WTC11 (cell line): ENCODE results near the gene CGNL1. TPM values are rescaled to one million over a fixed set of nuclear protein-coding genes. Genes with fewer than 3 reads are reported as not detected.
A peak's percentile ranks its signal among the peaks of the same experiment; 100 is the strongest.

ENCODE experiments used
- ATAC-seq: fragments of 200-7000 bp; cut with Tn5 transposase; 2 replicates; pipeline ENCODE4 v1.10.0; 2021; ENCODE audit warnings: mild to moderate bottlenecking, moderate library complexity
- CTCF ChIA-PET: fragments of 300-600 bp; sonication (Branson Sonifier 250); formaldehyde crosslinking; loops from one replicate; lab custom pipeline; 2021; ENCODE audit warnings: antibody characterized with exemption; lab: Charles Lee
- POLR2A ChIA-PET: fragments of 350-600 bp; sonication (Branson Sonifier 250); formaldehyde crosslinking; loops from one replicate; lab custom pipeline; 2021; ENCODE audit warnings: antibody characterized with exemption; lab: Charles Lee
- DNase-seq: peaks from one replicate; pipeline ENCODE4 v3.0.0; 2021; ENCODE audit warnings: low spot score
- H3K27ac Mint-ChIP-seq: 2 replicates; pipeline ENCODE4 v1.8.0; 2021; ENCODE audit warnings: mixed read lengths
- H3K27me3 Mint-ChIP-seq: 2 replicates; pipeline ENCODE4 v1.8.0; 2021; ENCODE audit warnings: low read depth, mild to moderate bottlenecking, moderate library complexity, mixed read lengths
- H3K36me3 Mint-ChIP-seq: 2 replicates; pipeline ENCODE4 v1.8.0; 2021; ENCODE audit warnings: mixed read lengths
- H3K4me1 Mint-ChIP-seq: 2 replicates; pipeline ENCODE4 v1.8.0; 2022; ENCODE audit warnings: mixed read lengths
- H3K4me3 Mint-ChIP-seq: 2 replicates; pipeline ENCODE4 v1.8.0; 2021; ENCODE audit warnings: mild to moderate bottlenecking, moderate library complexity, mixed read lengths
- H3K9me3 Mint-ChIP-seq: 2 replicates; pipeline ENCODE4 v1.8.0; 2021; ENCODE audit warnings: mixed read lengths
- ATF6 ChIP-seq: sonication (generic); formaldehyde crosslinking; IDR thresholded peaks from 2 replicates; pipeline ENCODE4 v1.8.1; 2023; ENCODE audit warnings: mild to moderate bottlenecking, missing genetic modification reagents
- E2F1 ChIP-seq: sonication (generic); formaldehyde crosslinking; IDR thresholded peaks from 2 replicates; pipeline ENCODE4 v1.8.0; 2022; ENCODE audit warnings: mild to moderate bottlenecking, missing genetic modification reagents
- ETV6 ChIP-seq: sonication (generic); formaldehyde crosslinking; IDR thresholded peaks from 2 replicates; pipeline ENCODE4 v1.8.1; 2022; ENCODE audit warnings: mild to moderate bottlenecking, missing genetic modification reagents
- PREB ChIP-seq: sonication (generic); formaldehyde crosslinking; IDR thresholded peaks from 2 replicates; pipeline ENCODE4 v1.8.1; 2022; ENCODE audit warnings: mild to moderate bottlenecking, missing genetic modification reagents, moderate library complexity, borderline replicate concordance
- SOX15 ChIP-seq: fragments of 250-450 bp; sonication (Bioruptor Pico); IDR thresholded peaks from 2 replicates; pipeline ENCODE4 v1.9.0; 2021; ENCODE audit warnings: mild to moderate bottlenecking
- ZBTB21 ChIP-seq: sonication (generic); formaldehyde crosslinking; IDR thresholded peaks from 2 replicates; pipeline ENCODE4 v1.8.1; 2023; ENCODE audit warnings: mild to moderate bottlenecking, missing genetic modification reagents, borderline replicate concordance
- ZBTB43 ChIP-seq: sonication (generic); formaldehyde crosslinking; IDR thresholded peaks from 2 replicates; pipeline ENCODE4 v1.8.1; 2023; ENCODE audit warnings: mild to moderate bottlenecking, missing genetic modification reagents
- ZNF317 ChIP-seq: sonication (generic); formaldehyde crosslinking; IDR thresholded peaks from 2 replicates; pipeline ENCODE4 v1.8.1; 2023; ENCODE audit warnings: low read depth, mild to moderate bottlenecking, moderate library complexity, missing genetic modification reagents, borderline replicate concordance
- ZNF512 ChIP-seq: sonication (generic); formaldehyde crosslinking; IDR thresholded peaks from 2 replicates; pipeline ENCODE4 v1.8.1; 2022; ENCODE audit warnings: missing genetic modification reagents, borderline replicate concordance
- total RNA-seq: library from RNA; stranded (reverse); gene quantifications from 3 replicates; pipeline ENCODE4 v1.2.3, GENCODE V29; 2021

CGNL1 gene
- total RNA-seq, 1 experiment from 2014 or later, result 57.3 TPM

GRCh38 chr15:57534281-57534680 is 158.0 kb downstream of the CGNL1 start:
- peak; percentile 89 for ATAC-seq
- H3K36me3 Mint-ChIP-seq, result peaks cover 64% of the 10 kb centered on the region
- ChIA-PET CTCF (interaction anchor here (0.8 to 2.7 kb wide), 9 partner anchors 8 to 197 kb away, joined by 3 to 15 read pairs (median 7); no protein-coding TSS in a partner anchor), POLR2A (no interaction called here)
- peak overlapping the region; percentile 67 for H3K27ac Mint-ChIP-seq
- TF ChIP-seq ETV6 (0 out of 2 replicates have a peak, but pooled peaks have one; percentile 7), ZBTB43 (no peak)
- no peak for DNase-seq
- H3K4me3 Mint-ChIP-seq, result no peak overlapping the region
- peaks cover 13% of the 10 kb centered on the region for H3K9me3 Mint-ChIP-seq
- H3K4me1 Mint-ChIP-seq, result peaks cover 22% of the 10 kb centered on the region
- no peaks in the 10 kb centered on the region for H3K27me3 Mint-ChIP-seq

- peak; percentile 65 for ATAC-seq
- POLR2A ChIA-PET, result no interaction called here
Observed at GRCh38 chr15:57537072-57537471, 160.8 kb downstream of the CGNL1 start.

GRCh38 chr15:57537488-57538264 is 161.4 kb downstream of the CGNL1 start:
- no peak overlapping the region for H3K27ac Mint-ChIP-seq
- no peak for DNase-seq
- no peak for ATAC-seq

More at GRCh38 chr15:57537072-57537471, 160.8 kb downstream of the CGNL1 start:
- Mint-ChIP-seq H3K27me3 (no peaks in the 10 kb centered on the region), H3K27ac (no peak overlapping the region), H3K36me3 (peaks cover 48% of the 10 kb centered on the region), H3K4me1 (peaks cover 22% of the 10 kb centered on the region)
- DNase-seq, result no peak
- TF ChIP-seq E2F1, result no peak
- TF ChIP-seq ZNF317, result no peak
- TF ChIP-seq ATF6 (CRISPR knock-in tag), result no peak
- no peak for TF ChIP-seq PREB
- TF ChIP-seq, all 79 proteins: peak for 0
- no peak overlapping the region for H3K4me3 Mint-ChIP-seq
- peaks cover 13% of the 10 kb centered on the region for H3K9me3 Mint-ChIP-seq
- CTCF ChIA-PET, result interaction anchor here (0.8 to 2.2 kb wide), 4 partner anchors 10 to 196 kb away, joined by 3 to 9 read pairs (median 5); no protein-coding TSS in a partner anchor

More at GRCh38 chr15:57537488-57538264, 161.4 kb downstream of the CGNL1 start:
- Mint-ChIP-seq H3K4me1 (peaks cover 22% of the 10 kb centered on the region), H3K9me3 (peaks cover 13% of the 10 kb centered on the region), H3K4me3 (no peak overlapping the region), H3K27me3 (no peaks in the 10 kb centered on the region), H3K36me3 (peaks cover 42% of the 10 kb centered on the region)
- CTCF ChIA-PET, result interaction anchor here (0.5 to 2.2 kb wide), 5 partner anchors 10 to 197 kb away, joined by 3 to 9 read pairs (median 4); no protein-coding TSS in a partner anchor
- no peak for TF ChIP-seq SOX15 (CRISPR knock-in tag)
- no peak for TF ChIP-seq ZBTB21 (CRISPR knock-in tag)
- no peak for TF ChIP-seq ZNF512
- POLR2A ChIA-PET, result no interaction called here
